GM19467 (cell line): ENCODE measurements around the gene DTNB.

Source experiments
- ATAC-seq: cut with Tn5 transposase; IDR thresholded peaks from one replicate; pipeline ENCODE4 v1.9.1; 2021; ENCODE audit warnings: mild to moderate bottlenecking, moderate library complexity; ENCODE audit not compliant: unreplicated experiment

DTNB gene

DNA sequence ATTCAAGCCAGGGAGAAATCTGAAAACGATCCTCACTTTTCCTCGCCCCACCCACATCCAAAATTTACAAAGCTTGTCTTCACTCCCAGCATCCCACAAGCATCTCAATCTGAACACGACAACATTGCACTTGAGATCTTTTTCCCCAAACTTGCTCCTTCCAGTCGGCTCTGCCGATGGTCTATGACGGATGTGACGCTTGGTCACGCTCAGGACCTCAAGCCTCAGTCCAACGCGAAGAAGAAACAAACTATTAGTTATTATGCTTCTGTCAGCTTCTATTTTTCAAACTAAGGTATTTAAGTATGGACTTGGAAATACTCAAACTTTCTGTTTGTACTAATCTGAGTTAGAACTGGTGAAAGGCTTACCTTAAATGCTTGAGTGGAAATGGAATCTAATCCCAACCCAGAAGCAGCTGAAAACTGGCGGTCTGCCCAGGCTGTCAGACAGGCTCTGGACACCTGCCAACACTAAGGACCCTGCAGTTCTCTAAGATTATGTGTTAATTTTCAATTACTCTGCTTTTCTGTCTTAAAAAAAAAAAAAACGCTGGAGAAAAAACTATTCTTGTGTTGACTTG lies 199.5 kb downstream of the DTNB start:
- ATAC-seq = no peak

- ATAC-seq = no peak
These were observed 200.2 kb downstream of the DTNB start for GRCh38 chr2:25473131-25473530.

GRCh38 chr2:25470806-25471205 lies 202.6 kb downstream of the DTNB start:
- no peak for ATAC-seq

GRCh38 chr2:25467743-25468142 lies 205.6 kb downstream of the DTNB start:
- no peak for ATAC-seq

DNA sequence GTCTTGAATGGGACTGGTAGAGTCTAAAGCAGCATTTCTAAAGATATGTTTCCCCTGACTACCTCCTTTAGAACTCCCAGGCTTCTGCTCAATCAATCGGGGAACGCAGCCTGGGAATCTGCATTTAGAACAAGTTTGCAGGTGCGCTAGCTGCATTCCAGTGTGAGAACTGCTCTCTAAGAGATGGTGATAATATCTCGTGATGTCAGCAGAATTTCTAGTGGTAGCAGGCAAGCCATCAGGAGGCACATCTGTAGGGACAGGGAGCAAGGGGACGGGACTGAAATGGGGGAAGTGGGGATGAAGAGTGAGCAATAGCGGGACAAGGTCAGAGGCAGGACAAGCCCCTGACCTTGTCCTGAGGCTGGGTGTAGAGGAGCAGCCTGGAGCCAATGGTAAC lies 211.4 kb downstream of the DTNB start:
- ATAC-seq = no peak

GRCh38 chr2:25460261-25460905 lies 213.0 kb downstream of the DTNB start:
- ATAC-seq = no peak

DNA sequence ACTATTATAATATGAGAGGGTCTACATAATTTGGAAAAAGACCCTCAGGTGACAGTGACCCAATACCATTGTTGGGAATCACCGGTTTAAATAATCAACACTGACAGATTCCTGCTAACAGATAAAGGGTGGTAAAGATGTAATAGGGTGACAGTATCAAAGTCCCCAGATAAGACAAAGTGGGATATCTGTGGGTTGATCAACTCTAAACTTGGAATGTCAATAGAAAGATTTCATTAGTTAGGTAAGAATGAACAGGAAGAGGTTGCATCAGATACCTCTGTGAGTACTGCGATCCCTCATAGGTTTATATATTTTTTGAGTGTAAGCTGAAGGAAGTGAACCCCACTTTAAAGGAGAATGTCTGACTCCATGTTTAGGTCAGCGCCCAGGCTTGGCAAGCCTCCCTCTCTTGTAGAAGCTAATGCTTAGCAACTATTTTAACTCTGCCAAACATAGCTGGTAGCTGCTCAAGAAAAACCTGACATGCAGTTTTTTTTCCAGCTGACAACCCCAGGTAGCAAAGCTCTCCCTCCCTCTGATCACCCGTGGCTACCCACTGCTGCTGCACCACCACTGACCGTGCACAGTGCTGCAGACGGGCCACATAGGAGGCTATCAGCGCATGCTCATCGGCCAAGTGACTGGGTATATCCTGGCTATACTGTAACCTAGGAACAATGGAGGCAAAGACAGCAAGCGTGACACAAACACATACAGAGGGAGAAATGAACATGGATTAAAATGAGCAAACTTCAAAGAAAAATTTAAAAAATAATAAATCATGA lies 218.4 kb downstream of the DTNB start:
- no peak for ATAC-seq

GRCh38 chr2:25453199-25453905 lies 220.0 kb downstream of the DTNB start:
- peak; percentile 65 for ATAC-seq

DNA sequence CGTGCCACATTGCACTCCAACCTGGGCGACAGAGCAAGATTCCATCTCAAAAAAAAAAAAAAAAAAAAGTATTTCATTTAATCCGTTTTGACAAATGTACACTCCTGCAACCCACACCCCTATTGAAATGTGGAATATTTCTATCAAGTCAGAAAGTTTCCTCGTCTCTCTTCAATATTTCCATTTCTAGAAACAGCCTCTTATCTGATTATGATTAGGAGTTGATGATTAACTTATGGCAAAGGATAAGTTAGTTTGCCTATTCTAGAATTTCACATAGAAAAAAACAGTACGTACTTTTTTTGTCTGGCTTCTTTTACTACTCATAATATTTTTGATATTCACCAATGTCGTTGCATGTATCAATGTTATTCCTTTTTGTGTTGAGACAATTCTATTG lies 224.6 kb downstream of the DTNB start:
- ATAC-seq = no peak

DNA sequence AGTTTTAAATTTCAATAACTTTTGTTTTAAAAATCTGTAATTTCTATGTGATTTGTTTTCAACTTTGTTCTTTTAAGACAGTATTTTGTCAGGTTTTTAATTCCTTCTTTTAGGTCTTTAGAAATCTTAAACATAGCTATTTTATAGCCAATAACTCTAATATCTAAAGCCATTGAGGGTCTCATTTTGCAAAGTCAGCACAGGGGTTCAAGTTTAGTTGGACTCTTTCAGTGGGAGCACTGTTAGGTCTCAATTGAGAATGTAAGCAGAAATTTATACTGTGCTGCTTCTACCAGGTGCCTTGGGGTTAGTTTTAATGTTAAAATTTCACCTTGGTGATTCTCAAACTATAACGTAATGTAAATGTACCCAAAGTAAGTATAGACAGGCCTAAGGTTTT lies 226.4 kb downstream of the DTNB start:
- ATAC-seq = no peak

GRCh38 chr2:25446122-25446521 lies 227.3 kb downstream of the DTNB start:
- ATAC-seq = no peak

GRCh38 chr2:25445464-25445863 lies 227.9 kb downstream of the DTNB start:
- no peak for ATAC-seq

DNA sequence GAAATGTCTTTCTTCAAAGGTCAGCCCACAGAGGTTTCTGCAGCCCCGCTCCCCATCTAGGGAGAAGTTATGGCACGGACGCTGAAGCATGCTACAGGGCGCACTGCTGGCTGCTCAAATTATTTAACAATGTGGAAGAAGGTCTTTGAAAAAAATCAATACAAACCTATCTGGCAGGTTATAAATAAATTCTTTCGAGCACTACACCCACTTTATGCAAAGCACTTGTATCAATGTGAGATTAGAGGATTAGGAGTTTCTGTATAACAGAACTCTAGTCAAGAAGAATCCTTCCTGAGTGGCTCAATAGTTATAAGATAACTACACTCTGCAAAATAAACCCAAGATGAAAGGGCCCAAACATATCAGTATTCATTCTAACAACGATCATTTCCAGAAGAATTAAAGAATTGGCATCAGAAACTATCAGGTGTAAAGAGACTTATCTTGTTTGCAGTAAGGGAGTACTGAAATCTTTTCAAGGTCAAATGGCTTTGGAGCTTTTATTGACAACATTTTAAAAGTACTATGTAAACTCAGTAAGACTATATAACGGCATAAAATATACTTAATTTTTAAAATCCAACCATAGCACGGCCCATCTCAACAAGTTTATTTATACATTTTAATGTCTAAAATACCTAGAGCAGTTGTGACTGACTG lies 228.6 kb downstream of the DTNB start:
- ATAC-seq = no peak

DNA sequence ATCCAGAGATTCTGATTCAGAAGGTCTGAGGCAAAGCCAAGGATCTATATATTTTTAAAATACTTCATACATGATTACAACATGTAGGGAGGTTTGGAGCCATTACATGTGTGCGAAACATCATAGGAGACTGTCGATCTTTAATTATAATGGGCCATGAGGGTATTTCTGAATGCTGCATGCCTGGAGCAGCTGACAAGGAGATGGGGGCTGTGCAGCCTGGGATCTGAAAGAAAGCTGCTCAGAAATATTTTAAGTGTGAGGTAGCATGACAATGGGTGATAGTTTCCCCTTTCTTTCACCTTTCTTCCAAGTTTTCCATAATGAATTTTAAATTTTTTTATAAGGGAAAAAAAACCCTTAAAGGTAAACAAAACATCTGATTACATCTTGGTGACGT lies 229.6 kb downstream of the DTNB start:
- no peak for ATAC-seq

- no peak for ATAC-seq
These were observed 232.0 kb downstream of the DTNB start for GRCh38 chr2:25441353-25441752.

GRCh38 chr2:25438793-25439192 lies 234.6 kb downstream of the DTNB start:
- ATAC-seq = no peak

DNA sequence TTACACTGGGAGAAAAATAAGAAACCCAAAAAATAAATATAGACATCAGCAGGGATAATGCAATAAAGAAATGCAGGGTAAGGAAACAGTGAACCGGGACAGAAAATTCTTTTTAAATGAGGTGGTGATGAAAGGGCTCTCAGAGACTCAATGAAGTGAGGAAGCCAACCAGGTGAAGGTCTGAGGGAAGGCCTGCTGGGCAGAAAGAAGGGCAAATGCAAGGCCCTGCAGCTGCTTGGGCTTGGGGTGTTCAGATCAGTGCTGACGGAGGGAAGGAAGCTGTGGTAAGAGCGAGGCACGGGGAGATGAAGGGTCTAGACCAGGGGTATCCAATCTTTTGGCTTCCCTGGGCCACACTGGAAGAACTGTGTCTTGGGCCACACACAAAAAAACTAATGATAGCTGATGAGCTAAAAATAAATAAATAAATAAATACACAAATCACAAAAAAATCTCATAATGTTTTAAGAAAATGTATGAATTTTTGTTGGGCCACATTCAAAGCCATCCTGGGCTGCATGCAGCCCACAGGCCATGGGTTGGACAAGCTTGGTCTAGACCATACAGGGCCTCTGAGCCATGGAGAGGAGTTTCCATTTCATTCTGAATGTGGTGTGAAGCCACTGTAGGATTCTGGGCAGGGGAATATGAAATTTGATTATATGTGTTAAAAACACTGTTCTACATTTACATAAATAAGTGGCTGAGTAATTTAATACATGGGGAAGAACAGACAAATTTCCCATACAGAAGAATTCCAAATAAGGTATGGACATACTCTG lies 235.3 kb downstream of the DTNB start:
- ATAC-seq = no peak

- ATAC-seq = no peak
These were observed 238.0 kb downstream of the DTNB start for GRCh38 chr2:25435421-25435820.

- no peak for ATAC-seq
These were observed 241.8 kb downstream of the DTNB start for GRCh38 chr2:25431604-25432003.

GRCh38 chr2:25430556-25430955 lies 242.8 kb downstream of the DTNB start:
- ATAC-seq = no peak
